Measurements from ENCODE around the gene SMIM20. TPM values are rescaled to one million over a fixed set of nuclear protein-coding genes. Genes with fewer than 3 reads are reported as not detected.

The SMIM20 gene
- total RNA-seq, 2 experiments from 2014 or later = 44.0 to 53.8 TPM

- H3K27ac ChIP-seq (ENCODE audit: low read depth, low read length, poor library complexity, severe bottlenecking) = no peak overlapping the region
- POLR2A ChIA-PET = interaction anchor here (0.8 kb wide), 1 partner anchor 51 kb away, joined by 3 read pairs; no protein-coding TSS in a partner anchor
- no peaks in the 10 kb centered on the region for H4K20me1 ChIP-seq (ENCODE audit: insufficient read depth, low read length)
- no peak for TF ChIP-seq CTCF (conservative IDR thresholded peaks at IDR 0.05; ENCODE audit: low read length)
- TF ChIP-seq EZH2phosphoT487 (IDR thresholded peaks at IDR 0.05; ENCODE audit: borderline replicate concordance, low read depth, low read length) = no peak
- intact Hi-C loops (cut with micrococcal nuclease; ENCODE audit: unreplicated experiment) = no loop called here
- no peaks in the 10 kb centered on the region for H3K79me2 ChIP-seq (ENCODE audit: insufficient read depth, low read depth, low read length)
- no peaks in the 10 kb centered on the region for H3K4me1 ChIP-seq (ENCODE audit: insufficient read depth, low read length, poor library complexity, severe bottlenecking)
- no peak overlapping the region for H3K4me2 ChIP-seq (ENCODE audit: low read length)
- CTCF ChIA-PET (ENCODE audit: unreplicated experiment) = no interaction called here
- H3K36me3 ChIP-seq (ENCODE audit: insufficient read depth, low read length) = no peaks in the 10 kb centered on the region
- no peak for DNase-seq (ENCODE audit: low spot score)
- H3K9me3 ChIP-seq (ENCODE audit: low read length) = no peaks in the 10 kb centered on the region
- no peaks in the 10 kb centered on the region for H3K9me2 ChIP-seq (ENCODE audit: insufficient read depth, low read length)
- H2AFZ ChIP-seq (ENCODE audit: low read length) = no peak overlapping the region
- no peak overlapping the region for H3K4me3 ChIP-seq (ENCODE audit: low read depth, low read length, poor library complexity, severe bottlenecking)
- no TSS peak for BruUV-seq (replicated peaks)
Measured at GRCh38 chr4:25951390-25951952, 37.5 kb downstream of the SMIM20 start.

GRCh38 chr4:25953740-25954139 is 39.7 kb downstream of the SMIM20 start:
- no peak for DNase-seq (ENCODE audit: low spot score)
- ChIA-PET CTCF (ENCODE audit: unreplicated experiment) (no interaction called here), POLR2A (interaction anchor here (1.0 kb wide), 1 partner anchor 11 kb away, joined by 5 read pairs; no protein-coding TSS in a partner anchor)
- H3K27ac ChIP-seq (ENCODE audit: low read depth, low read length, poor library complexity, severe bottlenecking) = no peak overlapping the region
- H3K4me2 ChIP-seq (ENCODE audit: low read length) = no peak overlapping the region
- no peak overlapping the region for H2AFZ ChIP-seq (ENCODE audit: low read length)
- H3K4me3 ChIP-seq (ENCODE audit: low read depth, low read length, poor library complexity, severe bottlenecking) = no peak overlapping the region
- no peaks in the 10 kb centered on the region for H4K20me1 ChIP-seq (ENCODE audit: insufficient read depth, low read length)
- H3K36me3 ChIP-seq (ENCODE audit: insufficient read depth, low read length) = no peaks in the 10 kb centered on the region
- no peaks in the 10 kb centered on the region for H3K9me2 ChIP-seq (ENCODE audit: insufficient read depth, low read length)
- H3K79me2 ChIP-seq (ENCODE audit: insufficient read depth, low read depth, low read length) = no peaks in the 10 kb centered on the region
- no peaks in the 10 kb centered on the region for H3K9me3 ChIP-seq (ENCODE audit: low read length)
- BruUV-seq (replicated peaks) = no TSS peak
- H3K4me1 ChIP-seq (ENCODE audit: insufficient read depth, low read length, poor library complexity, severe bottlenecking) = no peaks in the 10 kb centered on the region
- intact Hi-C loops (cut with micrococcal nuclease; ENCODE audit: unreplicated experiment) = no loop called here
- TF ChIP-seq EZH2phosphoT487 (IDR thresholded peaks at IDR 0.05; ENCODE audit: borderline replicate concordance, low read depth, low read length) (no peak), CTCF (conservative IDR thresholded peaks at IDR 0.05; ENCODE audit: low read length) (no peak)

GRCh38 chr4:25954293-25954904 is 40.4 kb downstream of the SMIM20 start:
- Histone ChIP-seq H4K20me1 (ENCODE audit: insufficient read depth, low read length) (no peaks in the 10 kb centered on the region), H3K4me2 (ENCODE audit: low read length) (no peak overlapping the region), H3K79me2 (ENCODE audit: insufficient read depth, low read depth, low read length) (no peaks in the 10 kb centered on the region), H3K4me3 (ENCODE audit: low read depth, low read length, poor library complexity, severe bottlenecking) (no peak overlapping the region), H3K9me2 (ENCODE audit: insufficient read depth, low read length) (no peaks in the 10 kb centered on the region), H3K27ac (ENCODE audit: low read depth, low read length, poor library complexity, severe bottlenecking) (no peak overlapping the region), H3K4me1 (ENCODE audit: insufficient read depth, low read length, poor library complexity, severe bottlenecking) (no peaks in the 10 kb centered on the region), H3K9me3 (ENCODE audit: low read length) (no peaks in the 10 kb centered on the region), H3K36me3 (ENCODE audit: insufficient read depth, low read length) (no peaks in the 10 kb centered on the region), H2AFZ (ENCODE audit: low read length) (no peak overlapping the region)
- intact Hi-C loops (cut with micrococcal nuclease; ENCODE audit: unreplicated experiment) = no loop called here
- DNase-seq (ENCODE audit: low spot score) = no peak
- ChIA-PET POLR2A (interaction anchor here (1.8 kb wide), 1 partner anchor 11 kb away, joined by 3 read pairs; no protein-coding TSS in a partner anchor), CTCF (ENCODE audit: unreplicated experiment) (no interaction called here)
- TF ChIP-seq CTCF (conservative IDR thresholded peaks at IDR 0.05; ENCODE audit: low read length) = no peak
- TF ChIP-seq EZH2phosphoT487 (IDR thresholded peaks at IDR 0.05; ENCODE audit: borderline replicate concordance, low read depth, low read length) = no peak
- no TSS peak for BruUV-seq (replicated peaks)
